Measurements from ENCODE around the gene TRMT1L. TPM values are rescaled to one million over a fixed set of nuclear protein-coding genes. Genes with fewer than 3 reads are reported as not detected.

The TRMT1L gene
- total and polyA plus RNA-seq, 2 donors (not counting 3 experiments of a cell fraction or from before 2014, with no cell fraction given): 7.9 to 12.8 TPM

- BruUV-seq (replicated peaks): no TSS peak
- H3K9me3 ChIP-seq (replicated peaks; ENCODE audit: control insufficient read depth, insufficient read depth, low read length): no peaks in the 10 kb centered on the region
- no peaks in the 10 kb centered on the region for H4K20me1 ChIP-seq (replicated peaks; ENCODE audit: control insufficient read depth, extremely low read depth, insufficient read depth, low read length)
- H3K79me2 ChIP-seq (ENCODE audit: control insufficient read depth, insufficient read depth, low read length): no peaks in the 10 kb centered on the region
- H3K9me1 ChIP-seq (replicated peaks; ENCODE audit: control insufficient read depth, extremely low read depth, insufficient read depth, low read length): no peaks in the 10 kb centered on the region
- intact Hi-C loops (cut with micrococcal nuclease) (no loop called here), dilution Hi-C loops (cut with MboI; ENCODE audit: extremely low pct_ligation_motif_present, low sequenced_read_pairs) (no loop called here)
- FAIRE-seq (no peak), DNase-seq (ENCODE audit: low read depth, low spot score) (peak; percentile 2)
- CTCF ChIA-PET: no interaction called here
- no peak overlapping the region for H3K4me2 ChIP-seq (ENCODE audit: insufficient read depth, low read length)
- H3K4me1 ChIP-seq (ENCODE audit: control insufficient read depth, extremely low read depth, insufficient read depth, low read length): peaks cover 3% of the 10 kb centered on the region
- H2AFZ ChIP-seq (ENCODE audit: low read depth, low read length): no peak overlapping the region
- H3K36me3 ChIP-seq (ENCODE audit: control insufficient read depth in 2 of 2, extremely low read depth in 1 of 2, insufficient read depth in 2 of 2, low read length in 2 of 2): no peaks in the 10 kb centered on the region
- POLR2A ChIA-PET: no interaction called here
- no peaks in the 10 kb centered on the region for H3K27me3 ChIP-seq (ENCODE audit: control insufficient read depth in 2 of 2, insufficient read depth in 2 of 2, low read length in 2 of 2)
- no peak overlapping the region for H3K4me3 ChIP-seq (replicated peaks in 1 of 3; ENCODE audit: insufficient read depth in 1 of 3, low read depth in 1 of 3, low read length in 3 of 3)
- H3K9ac ChIP-seq (replicated peaks; ENCODE audit: extremely low read depth, insufficient read depth, low read length): no peak overlapping the region
- H3K27ac ChIP-seq (ENCODE audit: insufficient read depth, low read depth, low read length): no peak overlapping the region
- TF ChIP-seq EZH2 (IDR thresholded peaks at IDR 0.05; ENCODE audit: borderline replicate concordance, low read depth, low read length, severe bottlenecking) (no peak), POLR2AphosphoS5 (IDR thresholded peaks at IDR 0.05; ENCODE audit: insufficient read depth, low read depth, low read length) (no peak), JUN (IDR thresholded peaks at IDR 0.05; ENCODE audit: borderline replicate concordance, insufficient read depth, insufficient read length, low read depth) (no peak)
Observed at GRCh38 chr1:185111873-185112272, 44.9 kb downstream of the TRMT1L start.

- H4K20me1 ChIP-seq (replicated peaks; ENCODE audit: control insufficient read depth, extremely low read depth, insufficient read depth, low read length): no peaks in the 10 kb centered on the region
- no peaks in the 10 kb centered on the region for H3K79me2 ChIP-seq (ENCODE audit: control insufficient read depth, insufficient read depth, low read length)
- no peak overlapping the region for H3K4me3 ChIP-seq (replicated peaks in 1 of 3; ENCODE audit: insufficient read depth in 1 of 3, low read depth in 1 of 3, low read length in 3 of 3)
- CTCF ChIA-PET: no interaction called here
- no TSS peak for BruUV-seq (replicated peaks)
- POLR2A ChIA-PET: interaction anchor here (0.6 kb wide), 1 partner anchor 34 kb away, joined by 7 read pairs; no protein-coding TSS in a partner anchor
- peaks cover 3% of the 10 kb centered on the region for H3K4me1 ChIP-seq (ENCODE audit: control insufficient read depth, extremely low read depth, insufficient read depth, low read length)
- intact Hi-C loops (cut with micrococcal nuclease): no loop called here
- no peaks in the 10 kb centered on the region for H3K36me3 ChIP-seq (ENCODE audit: control insufficient read depth in 2 of 2, extremely low read depth in 1 of 2, insufficient read depth in 2 of 2, low read length in 2 of 2)
- no peak overlapping the region for H3K9ac ChIP-seq (replicated peaks; ENCODE audit: extremely low read depth, insufficient read depth, low read length)
- no peak for DNase-seq (ENCODE audit: low read depth, low spot score)
- no peaks in the 10 kb centered on the region for H3K9me1 ChIP-seq (replicated peaks; ENCODE audit: control insufficient read depth, extremely low read depth, insufficient read depth, low read length)
- dilution Hi-C loops (cut with MboI; ENCODE audit: extremely low pct_ligation_motif_present, low sequenced_read_pairs): no loop called here
- no peaks in the 10 kb centered on the region for H3K9me3 ChIP-seq (replicated peaks; ENCODE audit: control insufficient read depth, insufficient read depth, low read length)
- no peak overlapping the region for H2AFZ ChIP-seq (ENCODE audit: low read depth, low read length)
- H3K27ac ChIP-seq (ENCODE audit: insufficient read depth, low read depth, low read length): no peak overlapping the region
- H3K27me3 ChIP-seq (ENCODE audit: control insufficient read depth in 2 of 2, insufficient read depth in 2 of 2, low read length in 2 of 2): no peaks in the 10 kb centered on the region
- no peak overlapping the region for H3K4me2 ChIP-seq (ENCODE audit: insufficient read depth, low read length)
- TF ChIP-seq MYC (IDR thresholded peaks at IDR 0.05; ENCODE audit: low read depth, low read length) (no peak), MAX (IDR thresholded peaks at IDR 0.05; ENCODE audit: insufficient read depth, insufficient read length) (no peak), POLR2A (IDR thresholded peaks at IDR 0.05; ENCODE audit: low read depth, low read length) (no peak)
- FAIRE-seq: no peak
Observed at GRCh38 chr1:185110145-185110544, 46.6 kb downstream of the TRMT1L start.
